ENCODE data around the gene CRIP2.

The CRIP2 gene

GRCh38 chr14:105486163-105486973 lies 11.7 kb downstream of the CRIP2 start, which contains the start of gene CRIP1:
TSS of gene CRIP1 (plus strand) at chr14:105486886. CDS start at chr14:105487260, 374 bp downstream.
- in situ Hi-C loops (cut with MboI; ENCODE audit: low sequenced_read_pairs) = no loop called here

DNA sequence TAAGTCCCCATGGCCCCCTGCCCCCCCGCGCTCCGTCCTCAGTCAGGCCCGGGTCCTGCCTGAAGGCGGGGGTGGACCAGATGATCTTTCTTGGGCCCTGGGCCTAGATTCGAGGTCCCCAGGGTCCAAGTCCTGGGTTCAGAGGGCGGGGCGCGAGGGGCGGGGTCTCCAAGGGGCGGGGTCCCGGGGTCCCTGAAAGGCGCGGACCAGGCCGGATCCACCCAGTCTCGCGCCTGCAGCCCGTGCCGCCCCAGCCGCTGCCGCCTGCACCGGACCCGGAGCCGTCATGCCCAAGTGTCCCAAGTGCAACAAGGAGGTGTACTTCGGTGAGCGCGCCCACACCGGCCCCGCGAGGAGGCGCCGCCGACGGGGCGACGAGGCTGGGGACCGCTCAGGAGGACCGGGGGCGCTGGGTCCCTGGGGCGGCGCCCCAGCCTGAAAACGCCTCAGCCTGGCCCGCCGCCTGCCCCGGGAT lies 12.4 kb downstream of the CRIP2 start:
- in situ Hi-C loops (cut with MboI; ENCODE audit: low sequenced_read_pairs) = no loop called here

DNA sequence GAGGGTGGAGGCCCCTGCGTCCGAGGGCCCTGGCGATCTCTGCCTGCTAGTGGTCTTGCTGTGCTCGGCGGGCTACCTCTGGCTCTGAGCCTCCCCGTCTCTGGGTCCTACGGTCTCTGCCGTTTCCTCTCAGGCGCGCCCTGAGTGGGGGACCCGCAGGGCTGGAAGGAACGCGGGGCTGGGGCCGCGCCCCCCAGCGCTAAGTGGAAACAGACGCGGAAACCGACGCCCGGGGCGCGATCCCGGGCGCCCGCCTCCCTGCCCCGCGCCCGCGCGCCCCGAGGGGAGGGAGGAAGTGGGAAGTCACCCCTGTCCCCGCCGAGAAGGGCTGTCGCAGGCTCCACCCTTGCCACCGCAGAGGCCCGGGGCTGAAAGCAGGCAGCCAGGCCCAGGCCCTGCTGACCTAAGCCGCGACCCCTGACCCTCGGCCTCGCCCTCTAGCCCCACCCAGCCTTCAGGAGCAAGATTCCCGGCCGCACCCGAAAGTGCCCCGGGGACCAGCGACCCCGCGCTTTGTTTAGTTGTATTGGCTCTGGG lies 12.9 kb downstream of the CRIP2 start:
- in situ Hi-C loops (cut with MboI; ENCODE audit: low sequenced_read_pairs) = no loop called here

DNA sequence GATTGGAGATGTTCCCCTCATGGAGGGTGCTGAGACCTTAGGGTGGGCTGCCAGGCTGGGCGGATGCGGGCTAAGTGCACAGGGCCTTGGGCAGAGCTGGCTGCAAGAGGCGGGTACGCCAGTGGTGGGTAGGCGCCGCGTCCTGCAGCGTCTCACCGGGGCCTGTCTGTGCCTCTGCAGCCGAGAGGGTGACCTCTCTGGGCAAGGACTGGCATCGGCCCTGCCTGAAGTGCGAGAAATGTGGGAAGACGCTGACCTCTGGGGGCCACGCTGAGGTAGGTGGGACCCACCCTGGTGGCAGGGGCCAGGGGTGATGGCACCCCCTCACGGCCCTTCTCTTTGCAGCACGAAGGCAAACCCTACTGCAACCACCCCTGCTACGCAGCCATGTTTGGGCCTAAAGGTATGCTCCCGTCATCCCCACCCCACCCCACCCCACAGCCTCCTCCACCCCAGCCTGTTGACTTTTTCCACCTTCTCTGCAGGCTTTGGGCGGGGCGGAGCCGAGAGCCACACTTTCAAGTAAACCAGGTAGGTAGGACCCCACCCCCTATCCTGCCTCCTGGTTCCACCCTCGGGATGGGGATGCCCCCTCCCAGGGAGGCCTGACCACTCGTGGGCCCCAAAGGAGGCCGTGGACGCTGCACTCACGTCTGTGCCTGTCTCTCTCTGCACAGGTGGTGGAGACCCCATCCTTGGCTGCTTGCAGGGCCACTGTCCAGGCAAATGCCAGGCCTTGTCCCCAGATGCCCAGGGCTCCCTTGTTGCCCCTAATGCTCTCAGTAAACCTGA lies 13.6 kb downstream of the CRIP2 start:
- in situ Hi-C loops (cut with MboI; ENCODE audit: low sequenced_read_pairs) = no loop called here

DNA sequence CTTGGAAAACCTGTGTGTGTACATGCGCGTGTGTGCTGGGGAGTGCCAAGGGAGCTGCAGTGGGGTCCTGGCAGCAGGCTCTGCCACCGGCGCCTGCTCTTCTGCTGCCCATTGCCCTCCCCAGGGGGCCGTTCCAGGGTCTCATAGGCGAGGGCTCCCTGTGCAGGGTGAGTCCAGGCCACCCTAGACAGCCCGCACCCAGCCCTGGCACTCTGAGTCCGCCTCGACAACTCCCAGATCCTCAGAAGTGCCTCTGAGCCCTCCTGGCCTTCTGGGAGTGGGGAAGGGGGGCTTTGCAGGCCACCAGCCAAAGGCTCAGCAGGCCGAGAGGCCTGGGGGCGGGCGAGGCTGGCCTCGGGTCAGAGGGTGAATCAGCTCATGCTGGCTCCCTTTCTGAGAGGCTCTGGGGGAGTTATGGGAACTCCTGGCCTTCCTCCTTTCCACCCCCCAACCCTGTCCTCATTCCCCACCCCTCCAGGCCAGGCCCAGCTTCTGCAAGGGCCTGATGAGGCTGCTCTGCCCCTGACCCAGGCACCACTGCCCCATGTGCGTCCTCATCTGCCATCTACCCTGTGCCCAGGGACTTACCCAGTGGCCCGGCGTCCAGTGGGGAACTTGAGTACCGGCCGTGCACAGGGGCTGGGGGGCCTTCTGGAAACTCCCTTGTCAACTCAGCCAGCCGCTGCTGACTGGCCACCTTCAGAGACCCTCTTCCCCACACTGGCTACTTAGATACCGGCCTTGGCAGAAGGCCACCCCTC lies 14.3 kb downstream of the CRIP2 start:
- in situ Hi-C loops (cut with MboI; ENCODE audit: low sequenced_read_pairs) = no loop called here

GRCh38 chr14:105489542-105490266 lies 15.1 kb downstream of the CRIP2 start:
- in situ Hi-C loops (cut with MboI; ENCODE audit: low sequenced_read_pairs) = no loop called here

DNA sequence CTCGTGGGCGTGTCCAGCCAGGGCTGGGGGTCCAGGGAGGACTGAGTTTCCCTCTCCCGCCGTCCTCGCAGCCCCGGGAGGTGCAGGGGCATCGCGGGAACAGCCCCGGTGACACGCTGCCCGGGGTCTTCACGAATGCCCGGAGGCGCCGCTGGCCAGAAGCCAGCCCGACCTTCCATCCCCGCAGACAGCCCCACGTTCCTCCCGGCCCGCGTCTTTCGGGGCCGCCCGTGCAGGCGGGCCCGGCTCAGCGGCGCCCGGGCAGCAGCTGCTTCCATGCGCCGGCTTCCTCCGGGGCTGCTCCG lies 15.6 kb downstream of the CRIP2 start:
- in situ Hi-C loops (cut with MboI; ENCODE audit: low sequenced_read_pairs) = no loop called here

DNA sequence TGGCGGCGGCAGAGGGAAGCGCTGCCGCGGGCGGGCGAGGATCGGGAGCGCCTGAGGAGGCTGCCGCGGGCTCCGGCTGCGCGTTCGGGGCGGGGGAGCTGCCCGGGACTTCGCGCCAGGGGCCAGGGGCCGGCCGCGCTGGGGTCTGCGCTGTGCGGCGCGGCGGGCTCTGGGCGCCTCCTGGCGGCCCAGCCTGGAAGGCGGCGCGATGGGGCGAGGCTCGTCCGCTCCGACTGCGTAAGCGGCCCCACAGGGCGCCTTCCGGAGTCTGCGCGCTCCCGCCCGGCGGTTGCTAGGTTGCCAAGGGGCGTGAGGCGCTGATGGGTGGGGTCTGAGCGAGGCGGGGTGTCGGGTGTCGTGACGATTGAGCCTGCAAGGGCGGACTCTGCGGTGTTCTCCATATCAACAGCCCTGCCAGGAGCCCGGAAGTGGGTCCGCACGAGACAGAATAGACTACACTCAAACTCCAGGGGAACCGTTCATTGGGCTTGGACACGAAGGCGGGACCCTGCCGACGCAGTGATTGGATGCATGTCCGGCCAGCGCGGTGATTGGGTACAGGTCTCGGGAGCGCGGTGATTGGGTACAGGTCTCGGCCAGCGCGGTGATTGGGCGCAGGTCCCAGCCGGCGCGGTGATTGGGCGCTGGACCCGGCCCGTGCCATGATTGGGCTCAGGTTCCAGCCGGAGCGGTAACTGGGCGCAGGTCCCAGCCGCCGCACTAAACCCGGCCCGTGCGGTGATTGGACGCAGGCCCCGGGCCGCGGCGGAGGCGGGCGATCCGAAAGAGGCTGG lies 16.1 kb downstream of the CRIP2 start, which contains the start of gene TEDC1:
TEDC1 (plus strand) TSS at position 675 of the 794 bp plus-strand sequence. CDS start 130 bp downstream, outside the sequence.
- in situ Hi-C loops (cut with MboI; ENCODE audit: low sequenced_read_pairs) = no loop called here

DNA sequence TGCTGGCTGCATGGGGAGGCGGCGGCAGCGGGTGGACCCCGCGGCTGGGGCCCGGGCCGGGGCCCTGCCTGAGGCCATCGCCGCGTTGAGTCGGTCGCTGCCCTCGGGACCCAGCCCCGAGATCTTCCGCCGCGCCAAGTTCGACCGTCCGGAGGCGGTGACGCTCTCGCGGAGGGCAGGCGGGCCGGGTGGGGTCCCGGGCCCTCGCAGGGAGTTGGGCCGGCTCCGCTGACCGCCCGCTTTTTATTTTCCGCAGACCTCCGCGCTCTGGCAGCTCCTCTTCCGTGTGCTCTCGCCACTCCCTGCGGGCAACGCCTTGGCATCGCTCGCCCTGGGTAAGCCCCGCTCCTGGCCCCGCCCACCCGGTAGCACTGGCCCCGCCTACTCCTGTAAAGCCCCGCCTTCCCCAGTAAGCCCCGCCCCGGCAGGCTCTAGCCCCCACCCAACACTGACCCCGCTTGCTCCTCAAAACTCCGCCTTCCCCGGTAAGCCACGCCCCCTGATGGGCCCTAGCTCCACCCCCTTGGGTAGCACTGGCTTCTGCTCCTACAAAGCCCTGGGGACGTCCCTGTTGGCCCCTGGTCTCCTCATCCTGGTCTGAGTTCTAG lies 16.8 kb downstream of the CRIP2 start:
- in situ Hi-C loops (cut with MboI; ENCODE audit: low sequenced_read_pairs) = no loop called here

- in situ Hi-C loops (cut with MboI; ENCODE audit: low sequenced_read_pairs) = no loop called here
Observed at GRCh38 chr14:105492031-105492970, 17.7 kb downstream of the CRIP2 start.

- in situ Hi-C loops (cut with MboI; ENCODE audit: low sequenced_read_pairs) = no loop called here
Observed at GRCh38 chr14:105492971-105493871, 18.6 kb downstream of the CRIP2 start.

GRCh38 chr14:105493921-105494605 lies 19.4 kb downstream of the CRIP2 start:
- in situ Hi-C loops (cut with MboI; ENCODE audit: low sequenced_read_pairs) = no loop called here

GRCh38 chr14:105494606-105494929 lies 19.9 kb downstream of the CRIP2 start:
- in situ Hi-C loops (cut with MboI; ENCODE audit: low sequenced_read_pairs) = no loop called here

DNA sequence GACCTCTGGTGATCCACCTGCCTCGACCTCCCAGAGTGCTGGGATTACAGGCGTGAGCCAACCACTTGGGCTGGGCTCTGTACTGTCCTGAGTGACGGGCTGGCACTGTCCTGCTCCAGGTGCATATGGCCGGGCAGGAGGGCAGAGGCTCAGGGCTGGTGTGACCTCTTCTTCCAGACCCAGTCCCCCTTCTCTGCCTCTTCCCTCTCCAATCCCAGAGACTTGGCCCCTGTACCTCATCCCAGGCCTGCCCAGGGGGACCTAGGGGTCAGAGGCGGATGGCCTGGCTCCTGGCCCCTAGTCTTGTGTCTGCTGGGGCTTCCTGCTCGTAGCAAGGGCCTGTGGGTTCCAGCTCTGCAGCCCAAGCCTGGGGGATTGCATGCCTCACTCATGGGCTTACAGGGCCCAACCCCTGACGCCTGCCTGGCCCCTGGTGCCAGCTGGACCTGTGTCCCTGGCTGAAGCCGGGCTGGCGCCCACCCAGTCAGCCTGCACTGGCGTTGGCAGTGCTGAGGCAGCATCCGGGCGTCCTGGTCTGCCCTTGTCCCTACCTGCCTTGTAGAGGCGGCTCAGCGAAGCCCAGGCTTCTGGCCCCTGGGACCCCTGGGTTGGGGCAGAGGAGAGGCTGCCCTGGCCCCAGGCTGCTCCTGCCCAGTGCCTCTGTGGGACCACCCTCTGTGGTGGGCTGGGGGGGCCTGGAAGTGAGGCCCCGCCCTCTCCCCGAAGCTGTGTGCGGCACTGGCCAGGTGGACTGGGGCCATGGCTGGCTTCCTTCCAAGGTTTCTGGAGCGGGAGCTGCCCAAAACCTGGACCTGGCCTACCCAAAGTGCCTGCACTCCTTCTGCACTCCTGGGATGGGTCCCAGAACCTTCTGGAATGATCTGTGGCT lies 20.7 kb downstream of the CRIP2 start:
- in situ Hi-C loops (cut with MboI; ENCODE audit: low sequenced_read_pairs) = no loop called here

DNA sequence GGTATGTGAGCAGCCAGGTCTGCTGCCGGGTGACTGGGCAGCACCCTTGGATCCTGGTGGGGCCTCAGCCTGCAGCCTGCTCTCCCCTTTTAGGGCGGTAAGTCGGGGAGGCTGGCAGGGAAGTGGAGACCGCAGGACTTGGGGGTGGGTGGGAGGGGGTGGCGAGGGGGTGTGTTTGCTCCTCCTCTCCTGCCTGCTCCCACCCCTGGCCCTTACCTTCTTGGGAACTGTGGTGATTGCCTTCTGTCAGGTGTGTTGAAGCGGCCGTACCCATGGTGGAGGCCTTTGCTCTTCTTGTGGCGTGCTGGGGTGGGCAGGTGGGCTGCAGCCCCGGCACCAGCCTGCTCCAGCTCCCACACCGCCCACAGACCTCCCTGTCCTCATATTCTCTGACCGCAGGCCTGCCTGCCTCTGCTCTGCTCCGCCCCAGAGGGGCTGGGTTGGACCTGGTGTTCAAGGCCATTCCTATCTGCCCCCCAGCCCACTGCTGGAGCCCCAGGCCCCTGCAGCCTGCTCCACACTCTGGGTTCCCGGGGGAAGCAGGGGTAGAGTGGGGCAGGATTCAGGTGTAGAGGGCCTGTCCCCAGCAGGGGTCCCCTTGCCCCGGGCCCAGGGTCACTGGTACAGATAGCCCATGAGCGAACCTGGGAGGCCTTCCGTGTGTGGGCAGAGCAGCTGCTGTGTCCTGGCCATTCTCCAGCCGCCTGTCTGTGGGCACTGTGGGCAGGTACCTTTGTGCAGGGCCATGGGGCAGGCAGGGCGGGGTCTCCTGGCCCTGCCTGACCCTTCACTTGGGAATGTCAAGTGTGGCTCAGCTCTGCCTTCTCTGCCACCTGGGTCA lies 21.6 kb downstream of the CRIP2 start:
- in situ Hi-C loops (cut with MboI; ENCODE audit: low sequenced_read_pairs) = no loop called here

Measured in hTERT RPE-1 (cell line).